ENCODE results near the gene CLCNKA.

DNA sequence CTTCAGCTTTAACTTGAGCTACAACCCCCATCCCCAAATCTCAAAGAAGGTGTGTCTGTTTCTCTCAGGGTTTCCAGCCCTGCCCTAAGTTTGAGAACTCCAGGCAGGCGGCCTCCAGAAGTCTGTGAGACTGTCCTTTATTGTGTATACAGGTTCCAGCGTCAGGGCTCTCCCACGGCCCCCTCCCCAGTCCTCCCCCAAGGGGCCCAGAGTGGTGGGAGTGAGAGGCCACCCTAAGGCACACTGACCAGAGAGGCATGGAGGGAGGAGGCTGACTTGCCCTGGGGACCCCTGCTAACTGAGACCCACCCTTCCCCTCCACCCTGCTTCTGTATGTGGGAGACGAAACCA lies 8.0 kb upstream of the CLCNKA start:
- TF ChIP-seq CTCF (IDR thresholded peaks at IDR 0.05) (no peak), ZFX (IDR thresholded peaks at IDR 0.05; ENCODE audit: borderline replicate concordance) (no peak)
